Dedifferentiated amniotic fluid mesenchymal stem cell (primary cell): ENCODE data around the gene CAPN9.
A peak's percentile ranks its signal among the peaks of the same experiment; 100 is the strongest.
"Not testable (repeated sequence)": the region's sequence is repeated elsewhere in the genome, so short reads cannot be mapped to it uniquely, and the experiment has no call there.

Experiments
- DNase-seq: peaks from one replicate; pipeline ENCODE4 v3.0.0-alpha.2; 2016; ENCODE audit errors: extremely low spot score

CAPN9 gene

DNA sequence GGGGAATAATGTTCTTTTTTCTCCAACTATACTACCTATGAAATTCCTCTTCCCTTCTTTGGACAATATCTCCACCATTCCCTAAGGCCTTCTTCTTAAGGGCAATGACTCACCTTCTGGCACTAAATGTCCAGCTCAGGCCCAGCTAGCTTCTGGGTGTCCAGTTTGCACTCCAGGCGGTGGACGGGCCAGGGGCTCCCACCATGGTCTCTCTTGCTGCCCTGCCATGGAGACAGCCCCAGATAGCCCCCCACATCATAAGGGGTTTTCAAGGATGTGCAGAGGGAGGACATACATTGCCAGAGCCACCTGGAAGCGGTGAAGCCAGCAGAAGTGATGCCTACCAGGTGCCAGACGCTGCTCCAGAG is 77.3 kb downstream of the CAPN9 start:
- DNase-seq, result no peak

DNA sequence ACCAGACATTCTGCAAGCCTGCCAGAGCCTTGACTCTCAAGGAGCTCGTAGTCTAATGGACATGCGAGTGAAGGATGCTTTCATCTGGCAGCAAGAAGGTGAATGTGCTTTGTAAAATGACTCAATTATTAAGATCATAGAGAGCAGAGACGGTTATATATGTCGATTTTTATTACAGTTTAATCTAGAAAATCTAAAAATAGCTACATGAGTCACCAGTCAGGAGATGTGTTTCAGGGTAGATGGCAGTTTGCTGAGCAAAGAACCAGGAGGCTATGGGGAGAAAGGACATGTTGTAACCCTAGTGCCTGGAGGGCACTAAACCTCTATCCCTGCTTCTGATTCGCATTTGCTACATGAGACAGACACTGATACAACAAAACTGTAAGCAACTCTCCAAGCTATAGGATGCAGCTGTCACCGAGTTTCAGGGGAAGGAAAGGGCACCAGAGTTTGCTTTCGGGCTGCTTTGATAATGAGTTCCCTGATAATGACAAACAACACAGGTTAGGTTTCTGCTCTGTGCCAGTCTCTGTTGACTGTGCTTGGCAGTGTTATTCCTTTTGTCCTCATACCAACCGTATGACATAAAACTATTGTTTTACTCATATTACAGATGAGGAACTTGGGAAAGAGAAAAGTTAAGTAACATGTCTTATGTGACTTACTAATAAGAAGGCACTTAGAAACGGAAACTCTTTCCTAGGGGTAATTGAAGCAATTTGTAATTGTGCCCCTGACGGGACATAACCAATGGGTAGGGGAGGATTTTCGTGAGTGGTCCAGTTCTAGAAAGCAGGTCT is 77.9 kb downstream of the CAPN9 start:
- DNase-seq, result peak; percentile 87

DNA sequence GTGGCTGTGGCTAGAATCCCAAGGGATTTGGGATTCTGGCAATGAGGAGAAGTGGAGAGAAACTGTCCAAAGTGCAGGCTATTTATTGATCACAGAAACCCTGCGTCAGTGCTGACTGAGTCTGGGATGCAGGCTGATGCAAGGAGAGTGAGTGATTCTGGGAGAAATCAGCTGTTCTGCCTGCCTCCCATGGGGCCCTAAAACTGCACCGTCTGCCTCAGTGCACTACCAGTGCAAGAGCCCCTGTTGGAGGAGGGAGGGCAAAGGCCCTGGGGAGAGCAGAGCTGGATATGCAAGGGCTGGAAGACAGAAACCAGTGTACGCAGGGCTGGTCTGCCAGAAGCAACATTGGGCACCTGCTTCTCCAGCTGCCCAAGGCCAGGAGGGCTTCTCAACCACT is 78.6 kb downstream of the CAPN9 start:
- no peak for DNase-seq

DNA sequence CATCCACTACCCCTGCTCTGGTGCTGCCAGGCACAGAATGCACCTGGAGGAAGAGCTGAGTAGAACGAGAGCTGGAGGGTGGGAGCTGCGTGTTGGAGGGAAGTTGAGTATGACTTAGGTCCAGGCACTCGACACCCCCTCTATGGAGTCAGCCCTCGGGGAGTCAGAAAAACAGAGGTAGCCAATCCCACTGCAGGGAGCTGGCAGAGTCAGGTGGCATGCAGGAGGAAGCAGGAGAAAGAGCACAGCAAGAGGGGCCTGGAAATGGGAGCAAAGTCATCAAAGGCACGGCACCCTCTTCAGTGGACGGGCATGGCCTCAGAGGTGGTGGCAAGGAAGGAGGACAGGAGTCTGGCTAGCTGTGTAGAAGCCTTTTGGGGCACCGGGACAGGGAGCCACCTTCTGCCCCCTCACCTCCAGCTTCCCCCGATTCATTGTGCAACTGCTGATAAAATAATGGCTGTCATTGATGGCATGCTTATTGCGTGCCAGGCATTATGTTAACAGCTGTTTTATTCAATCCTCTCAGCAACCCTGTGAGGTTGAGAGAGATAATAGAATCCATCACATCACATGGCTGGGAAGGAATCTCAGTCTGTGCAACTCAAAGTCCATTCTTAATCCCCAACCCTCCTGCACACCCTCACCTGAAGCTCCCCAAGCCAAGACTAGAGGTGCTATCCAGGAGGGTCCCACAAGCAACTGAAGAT is 79.1 kb downstream of the CAPN9 start:
- DNase-seq, result no peak

DNA sequence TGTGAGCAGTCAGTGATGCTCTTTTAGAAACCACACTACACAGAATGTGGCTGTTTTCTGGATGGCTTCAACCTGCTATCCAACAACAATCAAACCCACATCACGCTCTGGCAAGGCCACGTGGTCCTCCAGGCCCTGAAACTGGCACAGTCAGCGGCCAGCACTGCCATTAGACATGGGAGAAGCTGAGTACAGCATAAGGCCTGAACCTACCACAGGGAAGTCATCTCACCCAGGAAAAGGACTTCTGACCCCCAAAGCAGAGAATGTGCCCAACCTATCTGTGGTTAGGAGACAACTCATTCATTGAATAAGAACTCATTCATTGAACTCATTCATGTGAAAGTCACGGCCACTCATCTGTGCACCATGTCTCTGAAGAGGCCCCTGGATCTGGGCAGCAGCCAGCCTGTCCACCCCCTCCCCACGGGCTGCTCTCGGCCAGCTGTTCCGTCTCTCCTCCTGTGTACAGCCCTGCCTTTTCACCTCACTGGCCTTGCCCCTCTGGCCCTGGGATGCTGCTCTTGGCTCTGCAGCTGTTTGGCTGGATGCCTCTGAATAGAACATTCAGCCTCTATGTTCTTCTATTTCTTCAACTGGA is 80.0 kb downstream of the CAPN9 start:
- no peak for DNase-seq

DNA sequence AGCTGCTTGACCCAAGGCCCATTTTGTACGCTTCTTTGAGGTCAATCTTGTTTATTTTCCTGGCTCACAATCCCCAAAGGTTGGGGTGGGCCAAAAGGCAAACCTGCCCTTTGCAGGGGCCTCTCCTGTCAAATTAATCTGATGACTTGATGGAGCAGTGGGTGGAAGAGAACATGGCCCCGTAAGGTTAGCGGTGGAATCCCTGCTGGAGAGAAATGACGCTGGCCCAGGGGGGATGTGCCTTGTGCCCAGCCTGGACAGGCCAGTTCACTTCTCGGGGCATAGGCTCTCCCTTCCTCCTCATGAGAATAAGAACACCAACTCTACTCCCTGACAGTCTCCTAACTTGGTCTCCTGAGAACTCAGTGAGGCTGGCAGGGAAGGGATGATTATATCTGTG is 80.6 kb downstream of the CAPN9 start:
- no peak for DNase-seq

DNA sequence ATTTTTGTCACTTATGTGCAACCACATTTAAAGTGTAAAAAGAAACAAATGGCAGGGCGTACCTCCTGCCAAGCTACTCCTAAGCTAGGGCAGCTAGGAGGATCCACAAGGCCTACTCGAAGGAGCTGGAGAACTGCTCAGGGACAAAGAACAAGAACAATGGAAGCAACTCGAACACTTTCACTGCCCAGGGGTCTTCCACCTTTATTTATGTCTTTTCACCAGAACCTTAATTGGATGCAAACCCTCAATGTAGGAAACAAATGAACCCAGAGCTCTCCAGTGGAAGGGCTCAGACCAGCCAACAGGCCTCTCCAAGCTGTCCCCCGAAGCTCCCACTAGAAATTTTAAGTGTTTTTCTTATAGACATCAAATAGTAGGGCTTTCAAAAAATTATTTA is 81.2 kb downstream of the CAPN9 start:
- no peak for DNase-seq

DNA sequence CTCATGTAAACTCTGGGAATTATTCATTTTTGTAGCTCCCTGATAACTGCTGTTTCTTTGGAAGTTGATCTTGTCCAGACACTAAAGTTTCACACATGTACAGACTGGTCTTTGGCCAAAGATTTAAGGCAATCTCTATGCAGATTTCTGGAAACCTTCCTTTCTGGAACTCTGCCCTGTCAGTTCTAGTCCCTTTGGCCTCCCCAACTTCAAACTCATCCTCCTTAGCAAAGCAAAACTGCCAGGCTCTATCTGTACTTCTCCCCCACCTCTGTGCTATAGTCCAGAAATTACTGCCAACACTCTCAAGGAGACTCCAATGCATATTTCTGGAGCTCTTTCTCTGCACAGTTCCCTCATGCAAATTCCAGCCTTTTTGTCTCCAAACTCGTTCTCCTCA is 84.6 kb downstream of the CAPN9 start:
- DNase-seq, result no peak

DNA sequence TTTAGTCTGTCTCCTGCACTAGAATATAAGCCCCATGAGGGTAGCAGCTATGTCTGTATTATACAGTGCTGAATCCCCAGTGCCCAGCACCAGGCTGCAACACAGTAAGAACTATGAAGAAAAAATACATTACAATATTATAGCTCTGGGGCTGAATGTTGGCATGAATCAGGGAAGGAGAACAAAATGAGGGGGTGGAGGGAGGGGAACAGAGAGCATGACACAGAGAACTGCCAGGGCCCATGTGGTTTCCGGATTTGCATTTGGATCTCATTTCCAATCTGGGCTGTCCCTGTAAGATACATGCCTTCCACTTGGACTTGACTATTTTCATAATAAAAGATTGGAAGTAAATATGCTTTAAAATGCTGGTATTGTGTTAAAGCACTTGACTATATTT is 85.3 kb downstream of the CAPN9 start:
- DNase-seq, result no peak

DNA sequence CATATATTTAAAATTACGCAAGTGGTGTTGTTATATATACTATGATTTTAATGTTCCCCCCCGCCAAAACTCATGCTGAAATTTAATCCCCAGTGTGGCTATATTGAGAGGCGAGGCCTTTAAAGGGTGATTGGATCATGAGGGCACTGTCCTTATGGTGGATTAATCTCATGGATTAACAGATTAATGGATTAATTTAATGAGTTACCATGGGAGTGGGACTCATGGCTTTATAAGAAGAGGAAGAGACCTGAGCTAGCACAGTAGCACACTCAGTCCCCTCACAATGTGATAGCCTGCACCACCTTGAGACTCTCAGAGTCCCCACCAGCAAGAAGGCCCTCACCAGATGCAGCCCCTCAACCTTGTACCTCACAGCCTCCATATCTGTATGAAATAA is 86.3 kb downstream of the CAPN9 start:
- no peak for DNase-seq

DNA sequence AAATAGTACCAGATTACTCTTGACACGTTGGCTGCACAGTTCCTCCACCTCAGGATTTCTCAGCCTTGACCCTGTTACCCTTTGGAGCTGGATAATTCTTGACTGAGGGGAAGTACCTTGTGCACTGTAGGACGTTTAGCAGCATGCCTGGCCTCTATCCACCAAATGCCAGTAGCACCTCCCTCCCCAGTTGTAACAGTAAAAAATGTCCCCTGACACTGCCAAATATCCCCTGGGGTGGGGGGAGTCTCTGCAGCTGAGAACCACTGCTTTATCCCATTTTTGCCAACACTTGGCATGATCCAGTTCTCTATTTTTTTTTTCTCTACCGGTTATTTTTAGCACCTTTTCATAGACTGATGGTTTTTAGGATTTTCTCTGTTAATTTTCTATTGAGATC is 87.1 kb downstream of the CAPN9 start:
- DNase-seq, result no peak

DNA sequence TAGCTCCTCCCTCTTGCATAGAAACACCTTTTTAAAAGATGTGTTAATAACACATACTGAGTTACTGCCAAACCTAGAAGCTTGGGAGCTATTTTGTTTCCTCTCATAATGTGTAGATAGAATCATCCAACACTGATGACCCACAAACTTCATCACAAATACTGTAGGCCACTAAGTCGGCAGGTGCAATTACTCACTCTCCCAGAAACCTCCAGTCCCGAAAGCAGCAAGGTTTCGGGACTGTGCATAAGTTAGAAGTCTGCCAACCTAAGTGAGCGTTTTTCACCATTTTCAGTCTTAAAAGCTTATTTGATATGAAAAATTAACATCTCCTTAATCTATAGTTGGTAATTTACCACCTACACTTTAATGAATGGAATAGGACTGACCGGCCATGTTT is 89.2 kb downstream of the CAPN9 start:
- DNase-seq, result no peak

DNA sequence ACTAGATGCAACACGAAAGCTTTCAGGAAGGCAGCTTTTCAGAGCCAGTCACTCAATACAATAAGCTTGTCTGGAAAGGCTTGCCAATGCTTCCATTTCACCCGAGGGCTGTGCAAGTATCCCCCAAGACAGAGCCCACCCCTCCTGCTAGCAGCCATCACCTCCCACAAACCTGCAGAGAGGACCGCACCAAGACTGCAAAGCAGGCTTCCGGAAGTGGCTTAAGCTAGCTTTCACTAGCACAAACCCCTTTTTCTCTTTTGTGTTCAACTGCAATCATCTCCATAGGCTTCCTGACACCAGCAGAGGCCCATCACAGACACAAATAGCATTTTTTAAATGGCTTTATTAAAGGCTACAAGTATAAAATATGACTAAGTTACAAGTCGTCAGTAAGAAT is 89.6 kb downstream of the CAPN9 start:
- no peak for DNase-seq

DNA sequence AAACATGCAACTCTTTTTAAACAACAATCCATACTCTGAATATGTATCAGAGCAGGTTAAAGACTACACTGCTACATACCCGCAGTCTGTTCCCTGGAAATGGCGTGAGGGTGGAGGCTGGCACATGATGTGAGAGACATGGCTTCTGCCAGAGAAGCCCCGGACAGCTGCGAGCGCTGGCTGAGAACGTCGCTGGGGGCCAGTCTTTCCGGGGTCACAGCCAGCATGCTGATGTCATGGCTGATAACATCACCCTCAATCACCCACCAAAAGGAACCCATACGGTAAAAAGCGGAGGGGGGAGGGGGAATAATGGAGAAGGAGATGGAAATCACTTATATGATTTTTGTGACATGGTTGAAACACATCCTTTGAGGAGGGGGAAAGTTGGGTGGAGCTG is 92.0 kb downstream of the CAPN9 start:
- DNase-seq, result no peak

DNA sequence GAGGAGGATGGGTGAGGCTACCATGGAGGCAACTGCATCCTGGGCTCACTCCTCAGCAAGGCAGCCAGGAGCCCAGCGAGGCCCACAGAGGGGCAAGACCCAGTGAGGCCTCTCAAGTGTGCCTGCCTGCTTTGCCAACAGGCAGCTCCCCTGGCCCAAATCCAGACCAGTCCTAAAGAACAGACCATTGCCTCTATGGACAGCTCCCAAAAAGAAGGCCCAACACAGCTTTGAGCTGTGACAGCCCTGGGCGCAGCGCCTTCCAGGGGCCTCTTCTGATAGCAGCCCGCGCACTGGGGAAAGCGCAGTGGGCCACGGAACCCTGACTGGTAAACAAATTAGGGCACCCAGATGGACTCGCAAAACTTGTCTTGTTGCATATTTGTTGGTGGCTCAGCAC is 95.6 kb downstream of the CAPN9 start:
- no peak for DNase-seq

DNA sequence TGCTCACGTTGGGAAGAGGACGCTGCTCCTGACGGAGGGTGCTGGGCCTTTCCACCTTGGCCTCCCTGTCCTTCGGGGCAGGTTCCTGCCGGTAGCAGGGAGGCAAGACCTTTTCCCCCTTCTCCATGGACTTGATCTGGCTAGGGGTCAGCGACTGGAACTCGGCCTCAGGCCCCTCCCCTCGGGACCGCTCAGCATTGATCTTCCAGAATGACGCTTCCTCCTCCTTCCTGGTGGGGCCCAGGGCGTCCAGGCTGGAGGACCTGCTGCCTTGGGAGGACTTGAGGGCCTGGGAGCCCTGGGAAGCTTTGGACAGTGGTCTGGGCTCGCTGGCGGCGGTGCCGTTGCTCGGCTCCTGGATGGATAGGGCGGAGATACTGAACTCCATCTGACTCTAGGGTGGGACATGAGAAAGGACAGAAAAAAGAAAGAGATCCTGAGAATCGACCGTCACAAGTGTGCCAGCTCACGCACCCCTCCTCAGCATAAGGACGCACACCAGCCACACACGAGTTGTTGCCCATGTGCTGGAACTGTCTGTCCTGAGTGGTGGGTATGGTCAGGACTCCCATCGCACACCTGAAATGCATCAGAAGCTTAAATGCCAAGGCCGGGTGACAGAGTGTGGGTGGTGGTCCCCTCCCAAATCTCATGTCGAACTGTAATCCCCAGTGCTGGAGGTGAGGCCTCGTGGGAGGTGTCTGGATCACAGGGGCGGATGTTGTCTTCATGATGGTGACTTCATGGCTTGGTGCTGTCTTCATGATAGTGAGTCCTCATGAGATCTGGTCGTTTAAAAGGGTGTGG is 96.5 kb downstream of the CAPN9 start:
- no peak for DNase-seq

DNA sequence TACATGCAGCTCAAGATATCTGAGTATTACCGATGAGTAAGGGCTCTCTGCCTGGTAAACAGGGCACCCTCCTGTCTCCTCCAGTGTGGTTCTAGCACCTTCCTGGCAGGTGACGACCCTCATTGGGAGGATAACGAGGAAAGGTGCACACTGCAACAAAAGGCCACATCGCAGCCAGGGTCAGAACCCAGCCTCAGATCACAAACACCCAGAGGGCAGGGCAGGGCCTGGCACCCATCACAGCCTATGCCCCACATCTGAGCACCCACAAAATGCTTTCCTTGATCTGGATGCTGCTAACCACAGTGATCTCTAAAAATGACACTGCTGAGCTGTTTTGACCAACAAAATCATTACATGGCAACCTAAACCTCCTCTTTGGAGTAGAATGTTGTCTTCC is 97.4 kb downstream of the CAPN9 start:
- no peak for DNase-seq

DNA sequence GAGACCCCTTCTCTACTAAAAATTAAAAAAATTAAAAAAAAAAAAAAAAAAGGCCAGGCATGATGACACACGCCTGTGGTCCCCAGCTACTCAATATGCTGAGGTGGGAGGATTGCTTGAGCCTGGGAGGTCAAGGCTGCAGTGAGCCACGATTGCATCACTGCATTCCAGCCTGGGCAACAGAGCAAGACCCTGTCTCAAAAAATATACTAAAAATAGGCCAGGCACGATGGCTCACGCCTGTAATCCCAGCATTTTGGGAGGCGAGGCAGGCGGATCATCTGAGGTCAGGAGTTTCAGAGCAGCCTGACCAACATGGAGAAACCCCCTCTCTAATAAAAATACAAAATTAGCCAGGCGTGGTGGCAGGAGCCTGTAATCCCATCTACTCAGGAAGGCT is 98.0 kb downstream of the CAPN9 start:
- DNase-seq, result not testable (repeated sequence)

DNA sequence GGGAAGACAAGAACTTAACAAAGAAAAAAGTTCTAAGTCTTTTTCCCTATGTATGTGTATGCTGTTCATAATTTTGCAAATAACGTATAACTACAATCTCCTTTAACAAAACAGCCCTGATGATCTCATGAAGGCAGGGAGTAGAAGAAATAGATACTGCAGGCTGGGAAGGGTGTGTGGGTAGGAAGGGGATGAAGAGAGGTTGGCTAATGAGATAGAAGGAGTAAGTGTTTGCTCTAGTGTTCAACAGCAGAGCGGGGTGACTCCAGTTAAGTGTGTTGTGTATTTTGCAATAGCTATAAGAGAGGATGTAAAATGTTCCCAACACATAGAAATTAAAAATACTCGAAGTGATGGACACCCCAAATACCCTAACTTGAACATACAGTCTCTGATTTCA is 101.0 kb downstream of the CAPN9 start:
- no peak for DNase-seq

DNA sequence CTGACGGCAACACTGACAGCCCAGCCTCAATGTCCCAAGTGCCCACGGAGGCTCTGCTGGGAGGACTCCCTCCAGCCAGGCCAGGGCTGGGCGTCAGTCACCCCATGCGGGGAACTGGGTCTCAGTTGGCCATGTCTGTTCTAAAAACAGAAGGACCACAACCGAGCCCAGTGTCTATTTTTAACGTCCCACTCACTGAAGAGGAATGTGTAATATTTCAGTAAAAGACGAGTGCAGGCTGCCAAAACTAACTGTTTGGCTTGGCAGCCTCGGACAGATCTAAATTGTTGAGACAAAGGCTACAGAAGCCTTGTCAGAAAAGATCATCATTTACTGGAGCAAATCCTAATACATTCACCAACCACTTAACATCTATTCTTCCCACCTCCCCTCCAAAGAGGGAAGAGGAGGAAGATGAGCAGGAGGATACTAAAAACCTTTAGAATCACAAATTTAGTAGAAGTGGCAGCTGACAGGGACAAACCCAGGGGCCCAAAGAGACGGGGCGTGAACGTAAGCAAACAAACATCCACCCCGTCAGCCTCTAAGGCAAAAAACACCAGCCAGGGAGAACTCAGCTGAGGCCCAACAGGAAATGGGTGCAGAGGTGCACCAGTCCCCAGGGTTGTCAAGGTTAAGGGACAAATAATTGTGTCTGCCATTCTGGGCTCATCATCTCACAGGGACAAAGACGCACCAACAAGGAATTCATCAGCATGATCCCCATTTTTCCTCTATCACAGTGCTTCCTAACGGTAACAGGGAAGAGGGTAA is 102.5 kb downstream of the CAPN9 start:
- DNase-seq, result peak; percentile 99

DNA sequence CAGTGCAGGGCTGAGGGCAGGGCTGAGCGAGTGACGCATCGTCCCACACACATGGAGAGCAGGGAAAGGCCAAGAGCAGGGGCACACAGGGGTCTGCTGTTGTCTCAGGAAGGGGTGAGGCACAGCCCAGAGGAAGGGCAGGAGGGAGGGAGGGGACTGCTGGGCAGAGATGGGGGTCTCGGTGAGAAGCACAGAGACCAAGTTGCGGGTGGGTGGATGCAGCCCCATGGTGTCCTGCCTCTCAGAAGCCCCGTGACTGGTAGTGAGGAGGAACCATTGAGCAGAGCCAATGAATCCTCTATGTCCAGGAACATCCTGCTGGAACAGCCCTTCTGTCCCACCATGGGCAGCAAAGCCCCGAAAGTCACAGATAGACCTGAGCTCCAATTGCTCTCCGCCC is 103.4 kb downstream of the CAPN9 start:
- no peak for DNase-seq

DNA sequence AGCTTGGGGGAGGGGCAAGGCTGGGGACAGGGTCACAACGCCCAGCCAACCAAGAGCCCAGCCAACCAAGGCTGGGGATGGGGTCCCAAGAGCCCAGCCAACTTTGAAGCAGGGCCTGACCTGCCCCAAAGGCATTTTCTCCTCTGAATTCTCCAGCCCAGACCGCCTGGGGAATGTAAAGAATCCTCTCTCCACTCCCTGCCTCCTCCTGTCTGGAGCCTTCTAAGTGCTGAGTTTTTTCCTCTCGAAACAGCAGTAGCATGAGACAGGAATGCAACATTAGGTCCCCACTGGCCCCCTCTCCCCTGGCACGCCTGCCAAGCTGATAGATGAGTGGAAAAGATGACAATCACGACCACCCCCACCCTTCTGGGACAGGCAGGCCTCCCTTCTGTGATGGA is 104.1 kb downstream of the CAPN9 start:
- DNase-seq, result peak; percentile 82
